Liver (tissue), 9 donors: ENCODE measurements around the gene NPAS2. TPM values are rescaled to one million over a fixed set of nuclear protein-coding genes. Genes with fewer than 3 reads are reported as not detected.

Experiments
- DNase-seq: peaks from one replicate; pipeline ENCODE4 v3.0.0-alpha.2; 2017; ENCODE audit warnings: low spot score
- H3K27ac ChIP-seq, 2 donors: one replicate each; pipeline ENCODE4 v1.7.0; 2013; ENCODE audit warnings: inconsistent platforms in 2 of 2, low read length in 2 of 2, control low read depth in 1 of 2, low read depth in 1 of 2, mild to moderate bottlenecking in 1 of 2
- H3K27me3 ChIP-seq, 4 donors: one replicate each; pipeline versions ENCODE4 v1.6.1 to v1.7.0; 2013; ENCODE audit warnings: low read length in 3 of 4, inconsistent platforms in 1 of 4, mild to moderate bottlenecking in 1 of 4, moderate library complexity in 1 of 4; ENCODE audit not compliant: control insufficient read depth in 4 of 4, insufficient read depth in 4 of 4
- H3K36me3 ChIP-seq, 4 donors: one replicate each; pipeline versions ENCODE4 v1.6.1 to v1.7.0; 2013; ENCODE audit warnings: low read length in 3 of 4, mild to moderate bottlenecking in 3 of 4, low read depth in 1 of 4, moderate library complexity in 1 of 4; ENCODE audit not compliant: control insufficient read depth in 4 of 4, insufficient read depth in 3 of 4
- H3K4me1 ChIP-seq, 4 donors: one replicate each; pipeline versions ENCODE4 v1.6.1 to v1.7.0; 2013; ENCODE audit warnings: low read length in 3 of 4, mild to moderate bottlenecking in 3 of 4, moderate library complexity in 1 of 4; ENCODE audit not compliant: control insufficient read depth in 4 of 4, insufficient read depth in 4 of 4
- H3K4me3 ChIP-seq, 3 donors: one replicate each; pipeline versions ENCODE4 v1.6.1 to v1.7.0; 2013; ENCODE audit warnings: low read length in 3 of 3, control low read depth in 1 of 3, low read depth in 1 of 3, mild to moderate bottlenecking in 1 of 3
- H3K9ac ChIP-seq, 2 donors: one replicate each; pipeline ENCODE4 v1.7.0; 2013; ENCODE audit warnings: low read length in 2 of 2, mild to moderate bottlenecking in 2 of 2, moderate library complexity in 2 of 2, control low read depth in 1 of 2, low read depth in 1 of 2
- H3K9me3 ChIP-seq, 4 donors: one replicate each; pipeline versions ENCODE4 v1.6.1 to v1.7.0; 2013; ENCODE audit warnings: low read length in 3 of 4; ENCODE audit not compliant: control insufficient read depth in 4 of 4
- CTCF ChIP-seq: fragments of 150-350 bp; IDR thresholded peaks from 2 replicates; pipeline ENCODE4 v1.5.1; 2017; ENCODE audit warnings: improper control_type of control experiment, low read depth, low read length; ENCODE audit not compliant: missing input control
- EGR1 ChIP-seq, 2 donors: IDR thresholded peaks; 2 replicates each; pipeline ENCODE4 v1.6.1; 2016 to 2018; ENCODE audit warnings: antibody characterized with exemption in 2 of 2, low read depth in 2 of 2
- FOXA1 ChIP-seq: IDR thresholded peaks from 2 replicates; pipeline ENCODE4 v1.6.1; 2016; ENCODE audit warnings: antibody characterized with exemption
- FOXA2 ChIP-seq: IDR thresholded peaks from 2 replicates; pipeline ENCODE4 v1.6.1; 2016; ENCODE audit warnings: antibody characterized with exemption
- GABPA ChIP-seq, 2 donors: IDR thresholded peaks in 1 of 2; conservative IDR thresholded peaks in 1 of 2; 2 replicates each; pipeline ENCODE4 v1.6.1; 2016; ENCODE audit warnings: antibody characterized with exemption in 2 of 2, mild to moderate bottlenecking in 1 of 2, moderate library complexity in 1 of 2
- HNF4A ChIP-seq, 2 donors: conservative IDR thresholded peaks; 2 replicates each; pipeline ENCODE4 v1.6.1; 2016; ENCODE audit warnings: antibody characterized with exemption in 2 of 2, mild to moderate bottlenecking in 2 of 2
- HNF4G ChIP-seq: IDR thresholded peaks from 2 replicates; pipeline ENCODE4 v1.6.1; 2016; ENCODE audit warnings: antibody characterized with exemption
- JUND ChIP-seq, 2 donors: IDR thresholded peaks; 2 replicates each; pipeline ENCODE4 v1.6.1; 2016; ENCODE audit warnings: antibody characterized with exemption in 2 of 2
- MAX ChIP-seq: IDR thresholded peaks from 2 replicates; pipeline ENCODE4 v1.6.1; 2016; ENCODE audit warnings: antibody characterized with exemption
- NR2F2 ChIP-seq: IDR thresholded peaks from 2 replicates; pipeline ENCODE4 v1.6.1; 2016; ENCODE audit warnings: antibody characterized with exemption
- RAD21 ChIP-seq, 2 donors: IDR thresholded peaks; 2 replicates each; pipeline ENCODE4 v1.6.1; 2016; ENCODE audit warnings: antibody characterized with exemption in 2 of 2, mild to moderate bottlenecking in 2 of 2
- REST ChIP-seq: IDR thresholded peaks from 2 replicates; pipeline ENCODE4 v1.6.1; 2016; ENCODE audit warnings: antibody characterized with exemption, mild to moderate bottlenecking
- RXRA ChIP-seq, 2 donors: IDR thresholded peaks; 2 replicates each; pipeline ENCODE4 v1.6.1; 2017 to 2018; ENCODE audit warnings: antibody characterized with exemption in 2 of 2, mild to moderate bottlenecking in 1 of 2
- SP1 ChIP-seq: IDR thresholded peaks from 2 replicates; pipeline ENCODE4 v1.6.1; 2018; ENCODE audit warnings: antibody characterized with exemption, mild to moderate bottlenecking
- TAF1 ChIP-seq: conservative IDR thresholded peaks from 2 replicates; pipeline ENCODE4 v1.6.1; 2016; ENCODE audit warnings: antibody characterized with exemption, mild to moderate bottlenecking
- YY1 ChIP-seq: IDR thresholded peaks from 2 replicates; pipeline ENCODE4 v1.6.1; 2016; ENCODE audit warnings: antibody characterized with exemption, mild to moderate bottlenecking
- ZBTB33 ChIP-seq: IDR thresholded peaks from 2 replicates; pipeline ENCODE4 v1.6.1; 2016; ENCODE audit warnings: antibody characterized with exemption
- WGBS: extraction: QIAGEN DNeasy Blood & Tissue Kit; methylation state at CpG from one replicate; pipeline ENCODE4 v1.1.7; 2013; 5-methylcytosine and 5-hydroxymethylcytosine counted together
- polyA plus RNA-seq, 2 donors: library from polyadenylated mRNA; stranded (reverse) in 1 of 2; unstranded in 1 of 2; fragments of 200-250 nt in 1 of 2; fragments of >200 nt in 1 of 2; fragmentation: Nextera tagmentation in 1 of 2; extraction: Ambion mirVana in 1 of 2; gene quantifications; one replicate each; pipeline versions ENCODE4 v1.2.1 to v1.2.3, GENCODE V29; 2013 to 2015
- total RNA-seq, 2 donors: library from RNA; depleted of rRNA; stranded (reverse); fragments of >200 nt; gene quantifications; one replicate each; pipeline ENCODE4 v1.2.3, GENCODE V29; 2014
- TF ChIP-seq, protein P1 (sequence below): IDR thresholded peaks from 2 replicates; pipeline ENCODE4 v1.6.1; 2016; ENCODE audit warnings: antibody characterized with exemption
- donor health status: healthy.
- donor health status: healthy.
- donor health status: healthy.
- donor health status: healthy.
- donor health status: healthy.

NPAS2 gene
- total and polyA plus RNA-seq, 4 donors = 0.33 to 24.3 (median 6.6) TPM

DNA sequence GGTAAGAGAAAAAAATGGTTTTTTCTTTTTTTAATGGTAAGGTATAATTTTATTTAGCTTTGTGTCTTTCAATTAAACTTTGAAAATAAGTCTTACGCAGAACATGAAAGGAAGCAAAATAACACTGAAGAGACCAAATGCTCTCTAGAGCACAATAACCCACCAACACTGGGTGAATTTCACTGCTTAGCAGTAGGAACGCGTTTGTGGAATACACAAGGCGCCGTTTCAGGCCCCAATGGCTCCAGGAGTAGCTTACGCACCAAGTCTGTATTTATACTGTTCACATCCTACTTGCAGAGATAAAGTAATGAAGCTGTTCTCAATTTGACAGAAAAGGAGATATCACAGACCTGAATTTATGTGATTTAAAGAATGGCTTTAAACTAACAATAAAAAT is 205.6 kb downstream of the NPAS2 start:
- H3K27ac ChIP-seq = no peak overlapping the region
- WGBS = 93% methylated on average over 6 of the region's 6 CpGs
- no peak overlapping the region for H3K9ac ChIP-seq
- no peak overlapping the region for H3K4me3 ChIP-seq
- DNase-seq = no peak
- H3K27me3 ChIP-seq = no peaks in the 10 kb centered on the region
- H3K9me3 ChIP-seq = no peaks in the 10 kb centered on the region
- TF ChIP-seq ZBTB33 (no peak), HNF4G (no peak), GABPA (IDR thresholded peaks at IDR 0.05 in 1 of 2, conservative IDR thresholded peaks at IDR 0.05 in 1 of 2) (no peak), FOXA2 (no peak), FOXA1 (no peak), HNF4A (conservative IDR thresholded peaks at IDR 0.05) (no peak), EGR1 (IDR thresholded peaks at IDR 0.05; ENCODE audit: low read depth in 2 of 2) (no peak), YY1 (no peak), RXRA (IDR thresholded peaks at IDR 0.05) (no peak), TAF1 (no peak), RAD21 (IDR thresholded peaks at IDR 0.05) (no peak), REST (no peak), CTCF (no peak), SP1 (no peak)
- no peaks in the 10 kb centered on the region for H3K4me1 ChIP-seq
- peaks cover 10 to 42% (median 26%) of the 10 kb centered on the region in 4 donors for H3K36me3 ChIP-seq

GRCh38 chr2:101026253-101026701 is 206.3 kb downstream of the NPAS2 start:
- WGBS = 55% methylated on average over 9 of the region's 9 CpGs
- DNase-seq = no peak
- no peaks in the 10 kb centered on the region for H3K27me3 ChIP-seq
- H3K9ac ChIP-seq = no peak overlapping the region
- H3K27ac ChIP-seq = no peak overlapping the region
- H3K4me3 ChIP-seq = no peak overlapping the region
- H3K4me1 ChIP-seq = no peaks in the 10 kb centered on the region
- H3K36me3 ChIP-seq = peaks cover 9 to 38% (median 22%) of the 10 kb centered on the region in 4 donors
- TF ChIP-seq MAX = no peak
- TF ChIP-seq SP1 = no peak
- TF ChIP-seq JUND (IDR thresholded peaks at IDR 0.05) = no peak
- TF ChIP-seq NR2F2 = no peak
- no peak for TF ChIP-seq HNF4A (conservative IDR thresholded peaks at IDR 0.05)
- no peak for TF ChIP-seq RXRA (IDR thresholded peaks at IDR 0.05)
- no peak for TF ChIP-seq TAF1
- TF ChIP-seq YY1 = no peak
- TF ChIP-seq REST = no peak
- TF ChIP-seq CTCF = no peak
- no peak for TF ChIP-seq GABPA (IDR thresholded peaks at IDR 0.05 in 1 of 2, conservative IDR thresholded peaks at IDR 0.05 in 1 of 2)
- no peak for TF ChIP-seq RAD21 (IDR thresholded peaks at IDR 0.05)
- TF ChIP-seq FOXA1 = no peak
- TF ChIP-seq, protein P1, sequence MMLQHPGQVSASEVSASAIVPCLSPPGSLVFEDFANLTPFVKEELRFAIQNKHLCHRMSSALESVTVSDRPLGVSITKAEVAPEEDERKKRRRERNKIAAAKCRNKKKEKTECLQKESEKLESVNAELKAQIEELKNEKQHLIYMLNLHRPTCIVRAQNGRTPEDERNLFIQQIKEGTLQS = no peak
- H3K9me3 ChIP-seq = no peaks in the 10 kb centered on the region
